MG63 (cell line): ENCODE data around the gene CLDN34. TPM values are rescaled to one million over a fixed set of nuclear protein-coding genes. Genes with fewer than 3 reads are reported as not detected.

ENCODE experiments used
- DNase-seq: peaks from one replicate; pipeline ENCODE4 v3.0.0-alpha.2; 2020
- H3K27me3 ChIP-seq: fragments of 250-450 bp; sonication (Bioruptor Pico); 2 replicates; pipeline ENCODE4 v1.5.1; 2020; ENCODE audit warnings: mild to moderate bottlenecking, moderate library complexity
- H3K36me3 ChIP-seq: fragments of 250-450 bp; sonication (Bioruptor Pico); 2 replicates; pipeline ENCODE4 v1.5.1; 2020; ENCODE audit warnings: mild to moderate bottlenecking, moderate library complexity
- H3K4me3 ChIP-seq: fragments of 250-450 bp; sonication (Bioruptor Pico); 2 replicates; pipeline ENCODE4 v1.5.1; 2020; ENCODE audit warnings: mild to moderate bottlenecking, moderate library complexity
- H3K9me3 ChIP-seq: fragments of 250-450 bp; sonication (Bioruptor Pico); 2 replicates; pipeline ENCODE4 v1.5.1; 2020; ENCODE audit warnings: mild to moderate bottlenecking, moderate library complexity
- total RNA-seq: library from RNA; depleted of rRNA; stranded (reverse); fragments of >200 nt; shearing (Covaris generic); gene quantifications from 2 replicates; pipeline ENCODE4 v1.2.3, GENCODE V29; 2014; ENCODE audit warnings: low replicate concordance; rRNA removed

CLDN34 gene
- total RNA-seq = not detected in 2 replicates

GRCh38 chrX:9966775-9967408 lies at the start of gene CLDN34:
CLDN34 (plus strand) TSS chrX:9967358; CDS start chrX:9967358, 0 bp downstream.
- H3K9me3 ChIP-seq = no peaks in the 10 kb centered on the region
- no peak within 1 kb of the TSS for H3K4me3 ChIP-seq
- H3K27me3 ChIP-seq = no peaks in the 10 kb centered on the region
- no peaks in the 10 kb centered on the region for H3K36me3 ChIP-seq
- no peak for DNase-seq

DNA sequence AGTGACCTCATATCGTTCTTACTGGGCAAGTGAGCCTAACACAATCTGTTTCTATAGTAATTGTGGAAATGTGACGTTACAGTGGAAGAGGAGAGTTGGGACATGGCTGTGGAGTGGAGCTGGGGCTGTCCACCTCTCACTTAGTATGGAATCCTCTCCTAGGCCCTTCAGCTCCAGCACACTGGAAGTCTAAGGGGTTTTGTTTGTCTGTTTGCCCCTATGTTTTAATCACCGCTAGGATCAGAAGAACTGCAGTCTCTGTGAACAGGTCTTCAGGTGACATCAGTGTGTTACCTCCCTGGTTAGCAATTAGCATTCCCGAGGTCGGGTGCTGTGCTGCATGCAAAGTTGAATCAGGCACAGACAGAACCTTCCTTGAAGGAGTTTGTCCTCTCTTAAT lies 49.3 kb upstream of the CLDN34 start:
- no peaks in the 10 kb centered on the region for H3K9me3 ChIP-seq
- no peak overlapping the region for H3K4me3 ChIP-seq
- DNase-seq = no peak
- no peaks in the 10 kb centered on the region for H3K36me3 ChIP-seq
- H3K27me3 ChIP-seq = no peaks in the 10 kb centered on the region

DNA sequence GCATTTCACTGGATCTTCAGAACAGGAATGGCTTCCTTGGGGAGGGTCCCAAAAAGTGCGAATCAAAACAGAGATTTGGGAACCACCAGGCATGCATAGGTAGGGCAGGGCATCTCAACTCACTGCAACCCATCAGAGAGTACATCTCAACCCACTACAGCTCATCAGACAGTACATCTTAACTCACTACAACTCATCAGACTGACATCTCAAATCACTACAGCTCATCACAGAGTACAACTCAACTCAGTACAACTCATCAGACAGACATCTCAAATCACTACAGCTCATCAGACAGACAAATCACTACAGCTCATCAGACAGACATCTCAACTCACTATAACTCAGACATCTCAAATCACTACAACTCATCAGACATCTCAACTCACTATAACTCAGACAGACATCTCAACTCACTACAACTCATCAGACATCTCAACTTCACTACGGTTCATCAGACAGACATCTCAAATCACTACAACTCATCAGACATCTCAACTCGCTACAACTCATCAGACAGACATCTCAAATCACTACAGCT lies 47.5 kb upstream of the CLDN34 start:
- H3K4me3 ChIP-seq = no peak overlapping the region
- no peaks in the 10 kb centered on the region for H3K36me3 ChIP-seq
- no peaks in the 10 kb centered on the region for H3K27me3 ChIP-seq
- H3K9me3 ChIP-seq = no peaks in the 10 kb centered on the region
- no peak for DNase-seq

GRCh38 chrX:9921407-9921806 lies 45.8 kb upstream of the CLDN34 start:
- no peak for DNase-seq
- Histone ChIP-seq H3K4me3 (no peak overlapping the region), H3K36me3 (no peaks in the 10 kb centered on the region), H3K9me3 (no peaks in the 10 kb centered on the region), H3K27me3 (no peaks in the 10 kb centered on the region)

DNA sequence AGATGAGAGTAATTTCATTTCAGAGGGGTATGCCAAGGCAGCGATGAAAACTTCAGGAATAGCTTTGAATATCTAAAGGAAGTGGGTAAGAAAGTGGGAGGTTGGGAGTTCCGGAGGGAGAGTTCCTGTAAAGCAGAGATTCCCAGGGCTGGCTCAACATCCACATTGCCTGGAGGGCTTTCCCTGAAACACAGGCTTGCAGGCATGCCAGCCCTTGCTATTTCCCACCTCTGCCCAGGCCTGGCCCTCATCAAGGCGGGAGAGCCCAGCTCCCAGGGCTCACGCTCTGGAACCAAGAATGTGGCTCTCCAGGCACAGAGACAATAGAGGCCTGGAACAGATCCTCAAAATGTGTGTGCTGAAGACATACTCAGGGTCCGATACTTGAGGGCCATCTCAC lies 43.8 kb upstream of the CLDN34 start:
- no peaks in the 10 kb centered on the region for H3K9me3 ChIP-seq
- no peak for DNase-seq
- H3K36me3 ChIP-seq = no peaks in the 10 kb centered on the region
- H3K4me3 ChIP-seq = no peak overlapping the region
- H3K27me3 ChIP-seq = no peaks in the 10 kb centered on the region

DNA sequence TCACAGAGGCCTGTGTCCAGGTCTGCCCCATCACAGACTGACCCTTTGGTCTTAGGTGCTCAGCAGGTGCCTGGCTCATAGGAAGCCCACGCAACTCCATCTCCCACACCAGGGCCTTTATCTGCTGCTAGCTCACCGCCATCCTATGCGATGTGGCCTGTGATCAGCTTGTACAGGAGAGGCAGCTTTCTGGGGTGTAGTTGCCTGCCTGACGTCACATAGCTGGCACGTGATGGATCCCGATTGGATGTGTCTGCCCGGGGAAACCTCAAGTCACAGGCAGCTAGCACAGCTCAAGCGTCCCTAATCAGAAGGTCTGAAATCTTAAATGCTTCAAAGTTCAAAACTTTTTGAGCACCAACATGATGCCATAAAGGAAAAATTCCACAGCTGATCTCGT lies 41.2 kb upstream of the CLDN34 start:
- Histone ChIP-seq H3K9me3 (no peaks in the 10 kb centered on the region), H3K27me3 (no peaks in the 10 kb centered on the region), H3K4me3 (no peak overlapping the region), H3K36me3 (no peaks in the 10 kb centered on the region)
- no peak for DNase-seq

DNA sequence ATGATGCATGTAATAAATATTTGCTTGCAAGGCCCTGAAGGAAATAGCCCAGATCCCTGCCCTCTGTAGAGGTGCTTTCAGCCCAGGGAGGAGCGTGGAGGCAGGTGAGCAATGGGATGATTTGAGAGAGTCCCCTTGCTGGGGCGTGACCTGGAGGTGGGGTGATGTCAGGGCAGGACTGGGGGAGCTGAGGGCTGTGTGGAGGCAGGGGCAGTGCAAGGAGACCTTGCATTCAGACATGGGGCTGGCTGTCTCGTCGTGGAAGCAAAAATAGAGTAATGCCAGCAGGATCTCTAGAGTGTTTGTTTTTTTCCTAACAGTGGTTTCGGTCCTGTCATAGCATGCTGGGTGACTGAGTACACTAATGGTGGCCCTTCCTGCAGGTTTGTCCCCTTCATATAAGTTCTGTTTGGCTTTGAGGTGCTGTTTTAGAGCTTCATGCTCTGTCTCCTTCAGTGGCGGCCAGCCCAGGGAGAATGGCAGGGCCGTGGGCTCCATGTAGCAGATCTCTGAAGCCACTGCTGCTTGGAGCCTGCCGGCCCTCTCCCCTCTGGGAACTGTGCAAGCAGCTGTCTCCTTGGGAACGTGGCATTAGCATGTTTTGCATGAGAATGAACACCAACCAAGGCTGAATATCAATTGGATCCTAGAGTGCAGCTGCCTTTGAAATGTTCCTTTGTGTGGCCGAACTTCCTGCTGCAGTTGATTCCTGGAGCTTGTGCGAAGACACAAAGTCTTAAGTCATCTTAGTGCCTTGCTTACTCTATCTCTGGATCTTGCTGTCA lies 39.3 kb upstream of the CLDN34 start:
- Histone ChIP-seq H3K4me3 (no peak overlapping the region), H3K36me3 (no peaks in the 10 kb centered on the region), H3K27me3 (no peaks in the 10 kb centered on the region), H3K9me3 (no peaks in the 10 kb centered on the region)
- DNase-seq = no peak

DNA sequence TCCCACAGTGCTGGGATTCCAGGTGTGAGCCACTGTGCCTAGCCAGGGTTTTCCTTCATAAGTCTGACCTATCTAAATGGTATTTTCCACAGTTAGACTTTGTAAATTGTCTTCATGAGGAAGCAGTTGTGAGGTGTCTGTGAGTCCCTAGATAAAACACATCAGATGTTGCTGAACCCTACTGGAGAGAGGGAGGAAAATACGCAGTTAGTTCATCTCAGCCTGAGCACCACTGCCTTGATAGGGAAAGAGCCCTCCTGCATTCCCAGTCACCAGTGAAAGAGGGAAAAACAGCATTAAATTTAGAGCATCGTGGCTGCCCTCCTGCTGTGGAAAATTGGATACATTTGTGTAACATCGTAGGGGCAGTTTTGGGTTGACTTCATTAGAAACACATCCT lies 31.7 kb upstream of the CLDN34 start:
- no peaks in the 10 kb centered on the region for H3K9me3 ChIP-seq
- no peaks in the 10 kb centered on the region for H3K36me3 ChIP-seq
- no peaks in the 10 kb centered on the region for H3K27me3 ChIP-seq
- DNase-seq = no peak
- no peak overlapping the region for H3K4me3 ChIP-seq

DNA sequence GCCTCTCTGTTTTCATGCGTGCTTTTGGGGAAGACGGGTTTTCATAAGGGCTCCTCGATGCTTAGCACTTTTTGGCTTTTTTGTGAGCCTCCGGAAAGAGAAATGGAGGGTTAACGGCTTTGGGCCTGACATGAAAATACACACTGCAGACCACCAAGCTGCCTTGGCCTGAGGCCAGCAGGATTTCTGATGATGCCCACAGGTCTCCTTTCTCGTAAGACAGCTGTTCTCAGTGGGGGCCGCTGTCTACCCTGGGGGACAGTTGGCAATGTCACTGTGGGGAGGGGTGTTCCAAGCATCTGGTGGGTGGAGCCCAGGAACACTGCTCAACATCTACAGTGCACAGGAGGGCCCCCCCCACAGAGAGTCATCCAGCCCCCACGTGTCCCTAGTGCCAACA lies 29.4 kb upstream of the CLDN34 start:
- DNase-seq = no peak
- no peaks in the 10 kb centered on the region for H3K36me3 ChIP-seq
- no peak overlapping the region for H3K4me3 ChIP-seq
- H3K9me3 ChIP-seq = no peaks in the 10 kb centered on the region
- no peaks in the 10 kb centered on the region for H3K27me3 ChIP-seq

- Histone ChIP-seq H3K9me3 (no peaks in the 10 kb centered on the region), H3K4me3 (no peak overlapping the region), H3K27me3 (no peaks in the 10 kb centered on the region), H3K36me3 (no peaks in the 10 kb centered on the region)
- no peak for DNase-seq
Measured at GRCh38 chrX:9938516-9938915, 28.6 kb upstream of the CLDN34 start.

GRCh38 chrX:9940421-9940820 lies 26.7 kb upstream of the CLDN34 start:
- no peaks in the 10 kb centered on the region for H3K36me3 ChIP-seq
- no peaks in the 10 kb centered on the region for H3K27me3 ChIP-seq
- no peak overlapping the region for H3K4me3 ChIP-seq
- no peaks in the 10 kb centered on the region for H3K9me3 ChIP-seq
- peak; percentile 43 for DNase-seq

DNA sequence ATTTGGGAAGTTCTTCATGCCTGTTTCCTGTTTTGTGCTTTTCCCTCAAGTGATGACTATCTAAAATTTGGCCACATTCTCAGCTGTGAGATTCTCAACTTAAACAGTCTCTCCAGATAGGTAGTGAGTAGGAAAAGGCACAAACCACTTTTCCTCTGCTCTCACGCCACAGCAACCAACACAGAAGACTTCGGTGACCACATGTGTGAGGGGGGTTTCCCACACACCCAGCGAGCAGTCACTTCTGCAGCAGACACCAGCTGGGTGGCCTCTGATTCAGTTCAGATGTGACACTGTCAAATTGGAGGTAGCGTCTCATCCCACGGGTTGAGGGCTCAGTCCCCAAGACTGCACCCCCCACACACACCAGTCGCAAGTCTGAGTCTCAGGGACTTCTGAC lies 25.1 kb upstream of the CLDN34 start:
- Histone ChIP-seq H3K9me3 (no peaks in the 10 kb centered on the region), H3K36me3 (no peaks in the 10 kb centered on the region), H3K4me3 (no peak overlapping the region), H3K27me3 (no peaks in the 10 kb centered on the region)
- DNase-seq = no peak

DNA sequence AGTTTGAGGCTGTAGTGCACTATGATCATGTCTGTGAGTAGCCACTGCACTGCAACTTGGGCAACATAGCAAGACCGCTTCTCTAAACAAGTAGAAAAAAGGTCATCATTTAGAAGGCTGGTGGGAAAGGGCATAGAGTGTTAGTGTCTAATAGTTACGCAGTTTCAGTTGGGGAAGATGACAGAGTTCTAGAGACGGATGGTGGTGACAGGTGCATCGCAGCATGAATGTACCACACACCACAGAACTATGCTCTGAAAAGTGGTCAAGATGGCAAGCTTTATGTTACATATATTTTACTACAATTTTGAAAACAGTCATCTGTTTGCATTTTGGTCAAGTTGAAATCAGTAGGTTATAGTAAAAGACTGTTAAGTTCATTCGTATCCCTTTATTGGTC lies 23.7 kb upstream of the CLDN34 start:
- no peak for DNase-seq

GRCh38 chrX:9947131-9947794 lies 19.9 kb upstream of the CLDN34 start:
- no peaks in the 10 kb centered on the region for H3K27me3 ChIP-seq
- H3K4me3 ChIP-seq = no peak overlapping the region
- DNase-seq = no peak
- no peaks in the 10 kb centered on the region for H3K36me3 ChIP-seq
- H3K9me3 ChIP-seq = no peaks in the 10 kb centered on the region

More for the DNA sequence above, 23.7 kb upstream of the CLDN34 start:
- no peak overlapping the region for H3K4me3 ChIP-seq
- H3K36me3 ChIP-seq = no peaks in the 10 kb centered on the region
- no peaks in the 10 kb centered on the region for H3K9me3 ChIP-seq
- H3K27me3 ChIP-seq = no peaks in the 10 kb centered on the region

- H3K36me3 ChIP-seq = no peaks in the 10 kb centered on the region
- no peaks in the 10 kb centered on the region for H3K27me3 ChIP-seq
- no peaks in the 10 kb centered on the region for H3K9me3 ChIP-seq
- DNase-seq = peak; percentile 71
- H3K4me3 ChIP-seq = no peak overlapping the region
Measured at GRCh38 chrX:9948406-9948805, 18.8 kb upstream of the CLDN34 start.

DNA sequence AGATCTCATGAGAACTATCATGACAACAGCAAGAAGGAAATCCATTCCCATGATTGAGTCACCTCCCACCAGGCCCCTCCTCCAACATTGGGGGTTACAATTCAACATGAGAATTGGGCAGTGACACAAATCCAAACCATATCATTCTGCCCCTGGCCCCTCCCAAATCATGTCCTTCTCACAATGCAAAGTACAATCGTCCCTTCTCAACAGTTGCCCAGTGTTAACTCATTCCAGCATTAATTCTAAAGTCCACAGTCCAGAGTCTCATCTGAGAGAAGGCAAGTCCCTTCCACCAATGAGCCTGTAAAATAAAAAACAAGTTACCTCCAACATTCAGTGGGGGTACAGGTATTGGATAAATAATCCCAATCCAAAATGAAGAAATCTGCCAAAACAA lies 14.9 kb upstream of the CLDN34 start:
- DNase-seq = no peak
- H3K27me3 ChIP-seq = no peaks in the 10 kb centered on the region

GRCh38 chrX:9953396-9953795 lies 13.8 kb upstream of the CLDN34 start:
- H3K9me3 ChIP-seq = no peaks in the 10 kb centered on the region
- H3K4me3 ChIP-seq = no peak overlapping the region
- no peaks in the 10 kb centered on the region for H3K27me3 ChIP-seq
- no peak for DNase-seq
- no peaks in the 10 kb centered on the region for H3K36me3 ChIP-seq

More for the DNA sequence above, 14.9 kb upstream of the CLDN34 start:
- Histone ChIP-seq H3K36me3 (no peaks in the 10 kb centered on the region), H3K4me3 (no peak overlapping the region), H3K9me3 (no peaks in the 10 kb centered on the region)
